DMS114 treated with DMSO at 0.1 percent for 48 hours (cell line): ENCODE data around the gene TANC1.

Source experiments
- DNase-seq: peaks from one replicate; lab custom pipeline; 2025; ENCODE audit not compliant: unreplicated experiment; lab: John Stamatoyannopoulos, UW

Gene TANC1

GRCh38 chr2:159243529-159243928 is 275.1 kb downstream of the TANC1 start:
- no peak for DNase-seq

- DNase-seq, result no peak
Observed at GRCh38 chr2:159246325-159246988, 278.0 kb downstream of the TANC1 start.

GRCh38 chr2:159249990-159250715 is 281.7 kb downstream of the TANC1 start:
- DNase-seq, result no peak

GRCh38 chr2:159251296-159252173 is 283.1 kb downstream of the TANC1 start:
- DNase-seq, result no peak

- no peak for DNase-seq
Observed at GRCh38 chr2:159252905-159253304, 284.5 kb downstream of the TANC1 start.

- DNase-seq, result no peak
Observed at GRCh38 chr2:159256159-159256558, 287.7 kb downstream of the TANC1 start.

- DNase-seq, result no peak
Observed at GRCh38 chr2:159262226-159262625, 293.8 kb downstream of the TANC1 start.

- no peak for DNase-seq
Observed at GRCh38 chr2:159262904-159263303, 294.5 kb downstream of the TANC1 start.

GRCh38 chr2:159265171-159265576 is 296.7 kb downstream of the TANC1 start:
- no peak for DNase-seq

- DNase-seq, result no peak
Observed at GRCh38 chr2:159266554-159266953, 298.1 kb downstream of the TANC1 start.

- DNase-seq, result no peak
Observed at GRCh38 chr2:159267921-159268320, 299.5 kb downstream of the TANC1 start.

GRCh38 chr2:159270744-159271379 is 302.4 kb downstream of the TANC1 start:
- no peak for DNase-seq

- no peak for DNase-seq
Observed at GRCh38 chr2:159272156-159272555, 303.7 kb downstream of the TANC1 start.

GRCh38 chr2:159275111-159275510 is 306.7 kb downstream of the TANC1 start:
- no peak for DNase-seq

GRCh38 chr2:159279700-159280099 is 311.3 kb downstream of the TANC1 start:
- no peak for DNase-seq

- DNase-seq, result no peak
Observed at GRCh38 chr2:159281002-159281401, 312.6 kb downstream of the TANC1 start.
